ENCODE measurements around the gene NCK2. TPM values are rescaled to one million over a fixed set of nuclear protein-coding genes. Genes with fewer than 3 reads are reported as not detected.

The NCK2 gene
- polyA plus RNA-seq, 3 donors = 60.5 to 72.6 (median 65.2) TPM

GRCh38 chr2:105869341-105869740 is 124.6 kb downstream of the NCK2 start:
- DNase-seq = no peak

GRCh38 chr2:105870062-105870461 is 125.3 kb downstream of the NCK2 start:
- DNase-seq = no peak

GRCh38 chr2:105870858-105871257 is 126.1 kb downstream of the NCK2 start:
- DNase-seq = no peak

GRCh38 chr2:105872142-105872728 is 127.5 kb downstream of the NCK2 start:
- no peak for DNase-seq

- DNase-seq = no peak
These were observed 128.1 kb downstream of the NCK2 start for GRCh38 chr2:105872830-105873229.

- DNase-seq = no peak
These were observed 128.6 kb downstream of the NCK2 start for GRCh38 chr2:105873281-105873680.

- DNase-seq = no peak
These were observed 129.0 kb downstream of the NCK2 start for GRCh38 chr2:105873721-105874120.

- DNase-seq = no peak
These were observed 129.8 kb downstream of the NCK2 start for GRCh38 chr2:105874466-105874865.

- no peak for DNase-seq
These were observed 130.5 kb downstream of the NCK2 start for GRCh38 chr2:105875241-105875640.

GRCh38 chr2:105876191-105876590 is 131.5 kb downstream of the NCK2 start:
- DNase-seq = no peak

GRCh38 chr2:105877945-105878344 is 133.2 kb downstream of the NCK2 start:
- DNase-seq = no peak

- no peak for DNase-seq
These were observed 134.5 kb downstream of the NCK2 start for GRCh38 chr2:105879106-105879802.

- DNase-seq = no peak
These were observed 135.1 kb downstream of the NCK2 start for GRCh38 chr2:105879803-105880300.

GRCh38 chr2:105880637-105881036 is 135.9 kb downstream of the NCK2 start:
- DNase-seq = no peak

GRCh38 chr2:105881286-105882136 is 136.8 kb downstream of the NCK2 start:
- DNase-seq = no peak

GRCh38 chr2:105882341-105882740 is 137.6 kb downstream of the NCK2 start:
- DNase-seq = no peak

GRCh38 chr2:105882920-105883435 is 138.3 kb downstream of the NCK2 start:
- no peak for DNase-seq

- no peak for DNase-seq
These were observed 139.4 kb downstream of the NCK2 start for GRCh38 chr2:105883911-105884694.

GRCh38 chr2:105885456-105885855 is 140.7 kb downstream of the NCK2 start:
- DNase-seq = no peak

- no peak for DNase-seq
These were observed 141.3 kb downstream of the NCK2 start for GRCh38 chr2:105886029-105886454.

- no peak for DNase-seq
These were observed 142.0 kb downstream of the NCK2 start for GRCh38 chr2:105886687-105887086.

- no peak for DNase-seq
These were observed 142.5 kb downstream of the NCK2 start for GRCh38 chr2:105887256-105887655.

All from renal pelvis (tissue), 4 donors.